Breast epithelium (tissue), 4 donors: Measurements from ENCODE around the gene PEX26. TPM values are rescaled to one million over a fixed set of nuclear protein-coding genes. Genes with fewer than 3 reads are reported as not detected.

Source experiments
- DNase-seq, 2 donors: peaks; one replicate each; pipeline ENCODE4 v3.0.0-alpha.2; 2019; ENCODE audit warnings: low spot score in 2 of 2
- H3K27ac ChIP-seq, 2 donors: fragments of 200-600 bp; sonication (generic) in 1 of 2; one replicate each; pipeline ENCODE4 v1.5.1; 2016 to 2019; ENCODE audit warnings: mild to moderate bottlenecking in 1 of 2
- H3K27me3 ChIP-seq, 2 donors: fragments of 200-600 bp; sonication (generic) in 1 of 2; one replicate each; pipeline versions ENCODE4 v1.5.1 to v1.6.0; 2017 to 2019; ENCODE audit warnings: control low read depth in 1 of 2, mild to moderate bottlenecking in 1 of 2
- H3K36me3 ChIP-seq: fragments of 200-600 bp; one replicate; pipeline ENCODE4 v1.5.1; 2019
- H3K4me1 ChIP-seq, 2 donors: fragments of 200-600 bp; sonication (generic); one replicate each; pipeline ENCODE4 v1.5.1; 2016 to 2019; ENCODE audit warnings: control low read depth in 1 of 2
- H3K4me3 ChIP-seq, 3 donors: fragments of 200-600 bp; sonication (generic); 1 replicate in 2 of 3; 2 replicates in 1 of 3; pipeline ENCODE4 v1.5.1; 2016 to 2019; ENCODE audit warnings: mild to moderate bottlenecking in 3 of 3, moderate library complexity in 2 of 3
- H3K9me3 ChIP-seq, 2 donors: fragments of 200-600 bp; sonication (generic) in 1 of 2; one replicate each; pipeline ENCODE4 v1.5.1; 2016 to 2019; ENCODE audit warnings: control low read depth in 1 of 2
- CTCF ChIP-seq, 3 donors: fragments of 450-650 bp; IDR thresholded peaks; one replicate each; pipeline ENCODE4 v1.5.1; 2016 to 2017; ENCODE audit warnings: antibody characterized with exemption in 3 of 3, mild to moderate bottlenecking in 3 of 3, moderate library complexity in 3 of 3
- POLR2A ChIP-seq: fragments of 450-650 bp; IDR thresholded peaks from one replicate; pipeline ENCODE4 v1.6.1; 2016; ENCODE audit warnings: antibody characterized with exemption, mild to moderate bottlenecking, moderate library complexity
- POLR2AphosphoS5 ChIP-seq, 3 donors: sonication (generic); formaldehyde crosslinking; IDR thresholded peaks; one replicate each; pipeline ENCODE4 v1.6.1; 2017; ENCODE audit warnings: antibody characterized with exemption in 3 of 3
- intact Hi-C: fragments of 100-400 bp; cut with DNase I; formaldehyde crosslinking; loops from one replicate; pipeline ENCODE4 v1.15.1; 2023; ENCODE audit warnings: low total_unique reads
- total RNA-seq, 3 donors: library from RNA; depleted of rRNA; stranded (reverse); fragments of >200 nt; gene quantifications; one replicate each; pipeline ENCODE4 v1.1.0, GENCODE V29; 2016

Gene PEX26
- total RNA-seq, 3 donors from 2014 or later, result 18.7 to 22.2 (median 19.2) TPM

- Histone ChIP-seq H3K9me3 (no peaks in the 10 kb centered on the region), H3K27me3 (no peaks in the 10 kb centered on the region), H3K4me3 (no peak overlapping the region), H3K27ac (no peak overlapping the region), H3K4me1 (peaks cover 3 to 14% of the 10 kb centered on the region in 2 donors), H3K36me3 (no peaks in the 10 kb centered on the region)
- TF ChIP-seq POLR2A (no peak), CTCF (IDR thresholded peaks at IDR 0.05) (no peak), POLR2AphosphoS5 (IDR thresholded peaks at IDR 0.05) (no peak)
- DNase-seq, result no peak
- intact Hi-C loops, result no loop called here
Observed at GRCh38 chr22:18112440-18112839, 34.6 kb downstream of the PEX26 start.

- intact Hi-C loops, result no loop called here
- Histone ChIP-seq H3K27me3 (no peaks in the 10 kb centered on the region), H3K4me1 (peaks cover 3 to 14% of the 10 kb centered on the region in 2 donors), H3K4me3 (no peak overlapping the region), H3K27ac (no peak overlapping the region), H3K36me3 (no peaks in the 10 kb centered on the region), H3K9me3 (no peaks in the 10 kb centered on the region)
- TF ChIP-seq POLR2A (no peak), CTCF (IDR thresholded peaks at IDR 0.05) (no peak), POLR2AphosphoS5 (IDR thresholded peaks at IDR 0.05) (no peak)
- DNase-seq, result no peak
Observed at GRCh38 chr22:18113680-18114394, 36.0 kb downstream of the PEX26 start.

GRCh38 chr22:18114495-18114894 is 36.7 kb downstream of the PEX26 start:
- TF ChIP-seq POLR2A (no peak), CTCF (IDR thresholded peaks at IDR 0.05) (no peak), POLR2AphosphoS5 (IDR thresholded peaks at IDR 0.05) (no peak)
- DNase-seq, result no peak
- Histone ChIP-seq H3K27ac (no peak overlapping the region), H3K36me3 (no peaks in the 10 kb centered on the region), H3K4me3 (no peak overlapping the region), H3K27me3 (no peaks in the 10 kb centered on the region), H3K9me3 (no peaks in the 10 kb centered on the region), H3K4me1 (peaks cover 3 to 14% of the 10 kb centered on the region in 2 donors)
- intact Hi-C loops, result no loop called here

GRCh38 chr22:18114976-18115652 is 37.3 kb downstream of the PEX26 start:
- no peaks in the 10 kb centered on the region for H3K36me3 ChIP-seq
- no peak for DNase-seq
- no peak for TF ChIP-seq POLR2A
- TF ChIP-seq CTCF (IDR thresholded peaks at IDR 0.05), result no peak
- no peak for TF ChIP-seq POLR2AphosphoS5 (IDR thresholded peaks at IDR 0.05)
- no peak overlapping the region for H3K27ac ChIP-seq
- H3K4me1 ChIP-seq, result peaks cover 3 to 9% of the 10 kb centered on the region in 2 donors
- H3K27me3 ChIP-seq, result no peaks in the 10 kb centered on the region
- no peaks in the 10 kb centered on the region for H3K9me3 ChIP-seq
- intact Hi-C loops, result no loop called here
- H3K4me3 ChIP-seq, result no peak overlapping the region

GRCh38 chr22:18115906-18116371 is 38.1 kb downstream of the PEX26 start:
- H3K27me3 ChIP-seq, result no peaks in the 10 kb centered on the region
- no peaks in the 10 kb centered on the region for H3K9me3 ChIP-seq
- H3K4me3 ChIP-seq, result no peak overlapping the region
- no peak for DNase-seq
- no peaks in the 10 kb centered on the region for H3K36me3 ChIP-seq
- no peak overlapping the region for H3K27ac ChIP-seq
- H3K4me1 ChIP-seq, result peaks cover 0 to under 1% of the 10 kb centered on the region in 2 donors
- intact Hi-C loops, result no loop called here
- no peak for TF ChIP-seq CTCF (IDR thresholded peaks at IDR 0.05)
- no peak for TF ChIP-seq POLR2A
- no peak for TF ChIP-seq POLR2AphosphoS5 (IDR thresholded peaks at IDR 0.05)
